ENCODE data around the gene MAGI1.

- TF ChIP-seq, protein P1, sequence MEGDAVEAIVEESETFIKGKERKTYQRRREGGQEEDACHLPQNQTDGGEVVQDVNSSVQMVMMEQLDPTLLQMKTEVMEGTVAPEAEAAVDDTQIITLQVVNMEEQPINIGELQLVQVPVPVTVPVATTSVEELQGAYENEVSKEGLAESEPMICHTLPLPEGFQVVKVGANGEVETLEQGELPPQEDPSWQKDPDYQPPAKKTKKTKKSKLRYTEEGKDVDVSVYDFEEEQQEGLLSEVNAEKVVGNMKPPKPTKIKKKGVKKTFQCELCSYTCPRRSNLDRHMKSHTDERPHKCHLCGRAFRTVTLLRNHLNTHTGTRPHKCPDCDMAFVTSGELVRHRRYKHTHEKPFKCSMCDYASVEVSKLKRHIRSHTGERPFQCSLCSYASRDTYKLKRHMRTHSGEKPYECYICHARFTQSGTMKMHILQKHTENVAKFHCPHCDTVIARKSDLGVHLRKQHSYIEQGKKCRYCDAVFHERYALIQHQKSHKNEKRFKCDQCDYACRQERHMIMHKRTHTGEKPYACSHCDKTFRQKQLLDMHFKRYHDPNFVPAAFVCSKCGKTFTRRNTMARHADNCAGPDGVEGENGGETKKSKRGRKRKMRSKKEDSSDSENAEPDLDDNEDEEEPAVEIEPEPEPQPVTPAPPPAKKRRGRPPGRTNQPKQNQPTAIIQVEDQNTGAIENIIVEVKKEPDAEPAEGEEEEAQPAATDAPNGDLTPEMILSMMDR (IDR thresholded peaks at IDR 0.05) = no peak
- no peak for TF ChIP-seq POLR2A (IDR thresholded peaks at IDR 0.05)
Observed at GRCh38 chr3:65873028-65873427, 165.7 kb downstream of the MAGI1 start.

Measured in uterus (tissue), 2 donors.